ENCODE measurements around the gene AXIN1.

DNA sequence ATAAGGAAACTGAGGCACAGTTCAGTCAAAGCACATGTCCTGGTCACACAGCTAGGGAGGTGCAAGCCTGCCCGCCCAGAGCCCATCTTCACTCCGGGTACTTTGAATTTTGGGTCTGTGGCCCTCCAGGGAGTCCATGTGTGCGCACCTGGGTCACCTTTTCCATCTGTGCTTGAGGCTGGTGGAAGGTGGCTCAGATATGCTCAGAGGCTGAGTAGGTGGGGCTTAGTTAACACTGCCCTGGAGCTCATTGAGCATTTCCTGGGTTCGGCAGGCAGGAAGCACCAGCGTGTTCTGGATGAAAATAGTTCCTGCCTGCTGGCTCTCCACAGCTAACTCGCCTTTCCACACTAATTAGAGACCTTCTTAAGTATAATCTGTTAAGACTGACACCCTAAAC is 98.7 kb downstream of the AXIN1 start:
- TF ChIP-seq CHD2 (IDR thresholded peaks at IDR 0.05; ENCODE audit: low read length, partially characterized antibody) (no peak), RFX5 (IDR thresholded peaks at IDR 0.05) (no peak), RCOR1 (IDR thresholded peaks at IDR 0.05; ENCODE audit: low read depth, low read length) (no peak), SMC3 (IDR thresholded peaks at IDR 0.05) (no peak)
- TF ChIP-seq, protein P1, sequence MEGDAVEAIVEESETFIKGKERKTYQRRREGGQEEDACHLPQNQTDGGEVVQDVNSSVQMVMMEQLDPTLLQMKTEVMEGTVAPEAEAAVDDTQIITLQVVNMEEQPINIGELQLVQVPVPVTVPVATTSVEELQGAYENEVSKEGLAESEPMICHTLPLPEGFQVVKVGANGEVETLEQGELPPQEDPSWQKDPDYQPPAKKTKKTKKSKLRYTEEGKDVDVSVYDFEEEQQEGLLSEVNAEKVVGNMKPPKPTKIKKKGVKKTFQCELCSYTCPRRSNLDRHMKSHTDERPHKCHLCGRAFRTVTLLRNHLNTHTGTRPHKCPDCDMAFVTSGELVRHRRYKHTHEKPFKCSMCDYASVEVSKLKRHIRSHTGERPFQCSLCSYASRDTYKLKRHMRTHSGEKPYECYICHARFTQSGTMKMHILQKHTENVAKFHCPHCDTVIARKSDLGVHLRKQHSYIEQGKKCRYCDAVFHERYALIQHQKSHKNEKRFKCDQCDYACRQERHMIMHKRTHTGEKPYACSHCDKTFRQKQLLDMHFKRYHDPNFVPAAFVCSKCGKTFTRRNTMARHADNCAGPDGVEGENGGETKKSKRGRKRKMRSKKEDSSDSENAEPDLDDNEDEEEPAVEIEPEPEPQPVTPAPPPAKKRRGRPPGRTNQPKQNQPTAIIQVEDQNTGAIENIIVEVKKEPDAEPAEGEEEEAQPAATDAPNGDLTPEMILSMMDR (IDR thresholded peaks at IDR 0.05), result no peak
- TF ChIP-seq, protein P2, sequence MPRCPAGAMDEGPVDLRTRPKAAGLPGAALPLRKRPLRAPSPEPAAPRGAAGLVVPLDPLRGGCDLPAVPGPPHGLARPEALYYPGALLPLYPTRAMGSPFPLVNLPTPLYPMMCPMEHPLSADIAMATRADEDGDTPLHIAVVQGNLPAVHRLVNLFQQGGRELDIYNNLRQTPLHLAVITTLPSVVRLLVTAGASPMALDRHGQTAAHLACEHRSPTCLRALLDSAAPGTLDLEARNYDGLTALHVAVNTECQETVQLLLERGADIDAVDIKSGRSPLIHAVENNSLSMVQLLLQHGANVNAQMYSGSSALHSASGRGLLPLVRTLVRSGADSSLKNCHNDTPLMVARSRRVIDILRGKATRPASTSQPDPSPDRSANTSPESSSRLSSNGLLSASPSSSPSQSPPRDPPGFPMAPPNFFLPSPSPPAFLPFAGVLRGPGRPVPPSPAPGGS (IDR thresholded peaks at IDR 0.05), result no peak
- TF ChIP-seq, protein P3, sequence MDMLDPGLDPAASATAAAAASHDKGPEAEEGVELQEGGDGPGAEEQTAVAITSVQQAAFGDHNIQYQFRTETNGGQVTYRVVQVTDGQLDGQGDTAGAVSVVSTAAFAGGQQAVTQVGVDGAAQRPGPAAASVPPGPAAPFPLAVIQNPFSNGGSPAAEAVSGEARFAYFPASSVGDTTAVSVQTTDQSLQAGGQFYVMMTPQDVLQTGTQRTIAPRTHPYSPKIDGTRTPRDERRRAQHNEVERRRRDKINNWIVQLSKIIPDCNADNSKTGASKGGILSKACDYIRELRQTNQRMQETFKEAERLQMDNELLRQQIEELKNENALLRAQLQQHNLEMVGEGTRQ (IDR thresholded peaks at IDR 0.05), result no peak
